ENCODE measurements around the gene SRPK1.
A peak's percentile ranks its signal among the peaks of the same experiment; 100 is the strongest.
"Not testable (repeated sequence)": the region's sequence is repeated elsewhere in the genome, so short reads cannot be mapped to it uniquely, and the experiment has no call there.

The SRPK1 gene

DNA sequence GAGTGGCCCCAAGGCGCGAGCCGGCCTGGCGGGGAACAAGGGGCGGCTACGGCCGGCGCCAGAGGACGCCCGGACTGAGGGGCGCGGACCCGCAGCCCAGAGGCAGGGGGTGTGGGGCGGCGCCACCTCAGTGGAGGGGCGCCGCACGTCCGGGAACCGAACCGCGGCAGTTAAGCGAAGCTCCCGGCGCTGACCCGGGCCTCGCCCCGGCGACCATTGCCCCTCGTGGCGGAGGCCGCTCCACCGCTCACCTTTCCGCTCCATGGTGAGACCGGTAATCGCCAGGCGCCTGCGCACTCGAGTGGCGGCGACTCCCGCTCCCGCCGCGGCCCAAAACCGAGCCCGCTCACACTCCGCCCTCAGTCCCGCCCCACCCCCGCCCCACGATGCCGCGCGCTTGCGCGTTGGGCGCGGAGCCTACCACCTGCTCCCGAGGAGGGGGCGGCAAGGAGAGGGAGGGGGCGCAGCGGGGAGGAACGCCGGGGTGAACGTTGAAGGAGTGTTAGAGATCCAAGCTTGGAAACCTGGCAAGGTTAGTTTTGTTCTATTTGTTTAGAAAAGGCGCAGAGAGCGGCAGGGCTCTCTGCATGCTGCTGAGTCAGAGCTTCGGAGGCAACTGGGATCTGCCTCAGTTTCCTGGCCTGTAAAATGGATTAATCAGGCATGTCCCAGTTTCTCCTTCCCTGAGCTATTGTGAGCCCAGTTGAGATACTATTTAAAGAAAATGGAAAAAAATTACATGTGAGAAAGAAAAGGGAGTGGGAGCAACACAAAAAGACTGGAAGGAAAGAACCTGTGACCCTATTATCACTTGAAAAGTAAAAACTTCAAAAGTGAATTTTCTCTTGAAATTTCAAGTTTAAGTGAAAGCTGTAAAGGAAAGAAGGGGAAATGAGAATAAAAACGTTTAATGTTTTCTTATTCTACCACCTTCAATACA is at the start of gene SRPK1:
TSS of gene SRPK1 (minus strand) at position 306 of the 940 bp plus-strand sequence. CDS start at position 264, 42 bp downstream.
- peak; percentile 93 for DNase-seq (ENCODE audit: low spot score)

DNA sequence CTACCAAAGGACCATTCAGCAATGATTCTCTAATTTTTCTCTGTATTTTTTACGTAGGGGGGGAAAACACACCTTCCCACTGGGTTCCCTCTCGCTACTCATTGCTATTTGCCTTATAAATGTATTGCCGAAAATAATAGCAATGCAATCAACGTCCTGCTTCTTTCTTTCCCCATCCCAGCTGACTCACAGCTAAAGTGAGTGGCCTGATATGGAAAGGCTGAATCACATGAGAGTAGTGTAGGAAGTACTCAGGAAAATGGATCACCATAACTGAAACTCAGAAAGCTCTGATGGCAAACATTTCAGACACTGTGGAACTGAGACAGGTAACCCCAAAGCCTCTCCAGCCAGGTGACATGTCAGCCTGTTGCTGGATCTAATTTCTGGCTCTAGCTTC is 49.3 kb upstream of the SRPK1 start:
- DNase-seq (ENCODE audit: low spot score), result peak; percentile 32

DNA sequence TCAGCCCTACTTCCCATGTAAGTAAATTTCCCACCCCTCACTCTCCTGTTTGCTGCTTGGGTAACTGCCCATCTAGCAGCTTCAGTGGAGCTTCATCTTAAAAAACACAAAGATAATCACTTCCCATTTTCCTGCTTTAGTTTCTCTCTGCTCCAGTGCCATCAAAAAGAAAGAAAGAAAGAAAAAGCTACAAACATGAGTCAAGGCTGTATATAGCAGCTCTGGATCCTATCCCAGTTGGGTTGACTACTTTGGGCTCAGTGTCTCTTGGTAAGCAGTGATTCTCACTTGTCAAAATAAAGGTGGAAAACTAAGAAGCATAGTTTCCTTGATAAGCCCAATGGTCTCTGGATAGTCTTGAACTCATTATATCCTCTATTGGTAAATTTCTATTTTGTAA is 48.7 kb upstream of the SRPK1 start:
- DNase-seq (ENCODE audit: low spot score), result no peak

DNA sequence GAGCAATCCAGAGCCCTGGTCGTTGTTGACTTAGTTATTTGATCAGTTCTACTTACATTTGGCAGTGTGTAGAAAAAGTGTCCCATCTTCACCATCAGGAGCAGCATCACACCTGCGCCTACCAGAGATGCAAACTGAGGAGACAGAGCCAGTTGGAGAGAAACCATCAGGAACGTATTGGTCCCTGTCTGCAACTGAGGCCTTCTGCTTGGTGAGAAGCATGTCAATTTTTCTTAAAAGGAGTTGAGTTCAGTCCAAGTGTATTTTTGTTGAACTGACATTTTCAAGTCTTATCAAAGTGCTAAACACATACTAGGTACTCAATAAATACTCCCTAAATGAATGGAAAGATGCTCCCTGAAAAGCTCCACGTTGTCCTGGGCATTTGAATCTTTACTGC is 47.9 kb upstream of the SRPK1 start:
- DNase-seq (ENCODE audit: low spot score), result no peak

DNA sequence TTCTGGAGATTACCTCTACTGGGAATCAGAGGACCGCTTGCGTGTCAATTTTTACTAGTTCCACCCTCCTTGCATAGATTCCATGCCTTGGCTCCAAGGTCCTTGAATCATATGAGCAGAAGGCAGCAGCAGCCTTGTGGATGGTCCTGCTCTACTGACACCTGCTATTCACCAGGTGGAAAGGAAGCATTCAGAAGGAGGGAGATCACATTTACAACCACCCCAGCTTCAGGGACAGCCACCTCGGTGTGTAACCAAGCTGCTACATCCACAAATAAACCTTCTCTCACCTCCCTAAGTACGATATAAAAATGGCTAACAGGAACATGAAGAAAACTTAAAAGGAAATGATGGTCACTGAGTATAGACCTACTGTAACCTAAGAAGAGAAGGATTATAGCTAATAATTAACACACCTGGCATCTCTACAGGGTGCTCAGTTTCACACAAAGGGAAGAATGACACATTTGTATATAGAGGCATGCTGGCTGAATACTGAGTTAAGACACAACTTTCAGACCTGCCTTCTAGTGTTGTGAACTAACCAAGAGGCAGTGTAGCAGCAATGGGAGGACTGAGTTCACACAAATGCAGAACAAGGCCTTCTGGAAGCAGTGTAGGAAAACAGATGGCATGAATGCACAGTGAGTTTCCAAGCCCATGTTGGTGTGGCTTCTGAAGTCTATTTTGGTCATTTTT is 46.3 kb upstream of the SRPK1 start:
- DNase-seq (ENCODE audit: low spot score), result no peak

DNA sequence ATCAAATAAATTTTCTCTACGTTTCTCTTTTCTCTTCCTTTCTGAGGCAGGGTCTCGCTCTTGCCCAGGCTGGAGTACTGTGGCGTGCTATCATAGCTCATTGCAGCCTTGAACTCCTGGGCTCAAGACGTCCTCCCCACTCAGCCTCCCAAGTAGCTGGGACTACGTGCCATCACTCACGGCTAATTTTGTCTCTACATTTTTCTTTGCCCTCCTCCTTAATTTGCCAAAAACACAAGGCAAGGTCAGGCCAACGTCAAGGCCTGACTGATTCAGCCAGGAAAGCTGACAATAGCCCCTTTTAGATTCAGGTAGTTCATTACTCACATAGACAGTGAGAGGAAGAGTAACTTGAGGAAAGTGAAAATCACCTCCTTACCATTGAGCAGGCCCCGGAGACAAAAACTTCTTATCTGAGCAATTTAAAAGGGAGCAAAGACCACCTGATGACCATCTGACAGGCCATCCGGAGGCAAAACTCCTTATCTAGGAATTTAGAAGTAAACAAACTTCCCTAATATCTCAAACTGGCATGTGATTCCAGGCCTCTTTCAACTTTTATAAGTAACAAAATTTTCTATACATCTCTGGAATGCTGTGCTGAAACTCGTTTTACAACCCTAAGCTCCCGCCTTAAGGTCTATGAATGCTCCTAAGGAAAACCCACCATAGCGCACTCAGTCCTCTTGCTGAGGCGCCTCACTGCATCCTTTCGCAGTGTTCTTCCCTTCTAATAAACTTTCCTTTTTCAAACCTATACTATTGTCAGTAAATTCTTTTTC is 42.1 kb upstream of the SRPK1 start:
- no peak for DNase-seq (ENCODE audit: low spot score)

DNA sequence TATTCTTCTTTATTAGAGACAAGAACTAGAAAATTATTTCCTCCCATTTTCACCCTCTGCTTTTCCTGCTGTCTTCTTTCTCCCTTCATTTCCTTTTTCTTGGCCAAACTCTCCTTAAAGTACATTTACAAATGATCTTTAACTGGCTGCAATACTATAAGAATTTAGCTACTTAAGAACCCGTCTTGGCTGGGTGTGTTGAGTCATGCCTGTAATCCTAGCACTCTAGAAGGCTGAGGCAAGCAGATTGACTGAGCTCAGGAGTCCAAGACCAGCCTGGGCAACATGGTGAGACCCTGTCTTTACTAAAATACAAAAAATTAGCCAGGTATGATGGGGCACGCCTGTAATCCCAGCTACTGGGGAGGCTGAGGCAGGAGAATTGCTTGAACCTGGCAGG is 39.3 kb upstream of the SRPK1 start:
- no peak for DNase-seq (ENCODE audit: low spot score)

DNA sequence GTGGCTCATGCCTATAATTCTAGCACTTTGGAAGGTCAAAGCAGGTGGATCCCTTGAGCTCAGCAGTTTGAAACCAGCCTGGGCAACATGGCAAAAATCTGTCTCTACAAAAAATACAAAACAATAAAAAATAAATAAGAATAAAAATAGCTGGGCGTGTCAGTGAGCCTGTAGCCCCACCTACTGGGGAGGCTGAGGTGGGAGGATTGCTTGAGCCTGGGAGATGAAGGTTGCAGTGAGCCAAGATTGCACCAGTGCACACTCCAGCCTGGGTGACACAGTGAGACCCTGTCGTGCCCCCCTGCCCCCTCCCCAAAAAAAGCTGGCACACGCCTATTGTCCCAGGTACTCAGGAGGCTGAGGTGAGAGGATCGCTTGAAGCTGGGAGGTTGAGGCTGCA is 35.1 kb upstream of the SRPK1 start:
- no peak for DNase-seq (ENCODE audit: low spot score)

DNA sequence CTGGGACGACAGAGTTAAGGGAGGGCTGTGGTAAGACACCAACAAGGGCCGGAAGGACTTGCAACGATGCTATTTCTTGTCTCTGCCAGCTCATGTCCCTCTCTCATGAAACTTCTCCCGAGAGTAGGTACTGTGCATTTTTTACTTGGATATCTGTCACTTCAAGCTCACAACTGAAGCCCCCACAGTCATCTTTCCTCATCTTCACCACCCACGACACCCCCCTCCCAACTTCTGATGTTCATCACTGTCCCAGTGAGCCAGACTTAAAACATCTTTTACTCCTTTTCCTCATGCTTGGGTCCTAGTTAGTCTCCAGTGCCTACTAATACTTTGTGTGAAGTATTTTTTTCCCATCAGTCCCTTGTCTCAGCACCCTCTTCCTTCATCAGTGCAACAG is 34.6 kb upstream of the SRPK1 start:
- no peak for DNase-seq (ENCODE audit: low spot score)

DNA sequence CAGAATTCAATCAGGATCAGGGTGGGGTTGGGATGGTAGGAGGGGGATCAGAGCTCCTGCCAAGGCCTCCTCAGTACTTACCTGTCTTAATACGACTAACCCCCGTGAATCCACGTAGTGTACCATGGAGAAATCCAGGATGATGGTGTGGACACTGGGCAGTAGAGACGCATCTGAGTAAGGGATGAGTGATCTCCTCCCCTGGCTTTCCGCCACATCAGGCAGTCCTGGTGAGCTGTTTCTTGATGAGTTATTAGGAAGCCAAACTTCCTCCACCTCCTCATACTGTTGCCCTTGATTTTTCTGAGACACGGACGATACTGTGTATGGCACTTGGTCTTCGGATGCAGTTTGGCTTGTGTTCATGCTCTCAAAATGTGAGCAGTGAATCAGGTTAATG is 34.2 kb upstream of the SRPK1 start:
- DNase-seq (ENCODE audit: low spot score), result no peak

DNA sequence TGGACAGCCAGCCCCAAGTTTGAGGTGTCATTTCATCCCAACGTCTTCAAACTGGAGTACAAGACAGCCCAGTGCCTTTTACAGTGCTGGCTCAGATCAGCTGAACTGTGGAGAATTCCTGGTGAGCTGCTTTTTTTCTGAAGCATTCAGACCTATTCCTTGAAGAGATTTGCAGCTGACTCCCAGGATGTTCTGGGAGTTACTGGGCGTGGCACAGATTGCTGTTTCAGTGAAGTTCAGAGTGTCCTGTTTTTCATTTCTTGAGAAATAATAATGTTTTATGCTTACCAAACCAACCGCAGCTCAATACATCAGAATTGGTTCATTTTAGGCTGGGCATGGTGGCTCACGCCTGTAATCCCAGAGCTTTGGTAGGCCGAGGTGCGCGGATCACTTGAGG is 33.4 kb upstream of the SRPK1 start:
- DNase-seq (ENCODE audit: low spot score), result no peak

DNA sequence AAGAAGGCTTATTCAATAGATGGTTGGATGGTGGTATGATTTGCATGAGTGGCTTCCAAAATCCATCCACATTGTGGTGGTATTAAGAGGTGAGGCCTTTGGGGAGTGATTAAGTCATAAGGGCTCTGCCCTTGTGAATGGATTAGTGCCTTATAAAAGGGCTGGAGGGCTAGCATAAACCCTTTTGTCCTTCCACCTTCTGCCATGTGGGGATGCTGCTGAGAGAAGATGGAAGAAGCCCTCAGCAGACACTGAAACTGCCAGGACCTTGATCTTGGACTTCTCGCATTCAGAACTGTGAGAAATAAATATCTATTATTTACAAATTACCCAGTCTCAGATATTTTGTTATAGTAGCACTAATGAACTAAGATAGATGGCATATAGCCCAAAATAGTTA is 27.8 kb upstream of the SRPK1 start:
- no peak for DNase-seq (ENCODE audit: low spot score)

DNA sequence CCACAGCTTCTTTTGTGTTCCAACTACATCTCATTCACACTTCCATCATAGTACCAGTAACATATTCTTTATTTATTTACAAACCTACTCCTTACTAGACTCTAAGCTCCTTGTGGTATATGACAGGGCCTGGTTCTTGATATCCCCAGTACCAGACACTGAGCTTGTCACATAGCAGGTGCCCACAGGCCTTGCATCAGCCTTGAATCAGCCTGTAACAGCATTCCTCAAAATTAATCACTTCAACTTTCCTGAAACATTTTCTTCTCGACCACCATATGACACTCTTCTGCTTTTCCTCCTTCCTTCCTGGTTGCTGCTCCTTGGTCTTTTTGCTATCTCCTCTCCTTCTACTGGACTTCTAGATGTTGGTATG is 24.7 kb upstream of the SRPK1 start:
- no peak for DNase-seq (ENCODE audit: low spot score)

DNA sequence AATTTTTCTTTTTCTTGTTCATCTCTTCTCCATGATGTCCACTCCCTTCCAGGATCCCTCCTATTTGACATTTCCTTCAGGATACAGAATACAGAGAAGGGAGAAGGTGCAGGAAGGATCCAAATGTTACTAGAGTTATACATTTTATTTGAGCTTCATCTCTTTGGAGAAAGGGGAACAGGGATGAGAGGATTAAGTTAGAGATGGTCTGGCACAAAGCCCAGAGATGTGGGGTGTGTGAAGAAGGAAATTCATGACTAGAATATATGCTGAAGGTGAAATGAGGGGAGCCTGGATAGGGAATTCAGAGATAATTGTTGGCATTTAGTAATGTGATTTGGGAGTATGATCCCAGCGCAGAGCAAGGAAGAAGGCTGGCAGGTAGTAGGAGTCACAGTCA is 22.5 kb upstream of the SRPK1 start:
- DNase-seq (ENCODE audit: low spot score), result no peak

DNA sequence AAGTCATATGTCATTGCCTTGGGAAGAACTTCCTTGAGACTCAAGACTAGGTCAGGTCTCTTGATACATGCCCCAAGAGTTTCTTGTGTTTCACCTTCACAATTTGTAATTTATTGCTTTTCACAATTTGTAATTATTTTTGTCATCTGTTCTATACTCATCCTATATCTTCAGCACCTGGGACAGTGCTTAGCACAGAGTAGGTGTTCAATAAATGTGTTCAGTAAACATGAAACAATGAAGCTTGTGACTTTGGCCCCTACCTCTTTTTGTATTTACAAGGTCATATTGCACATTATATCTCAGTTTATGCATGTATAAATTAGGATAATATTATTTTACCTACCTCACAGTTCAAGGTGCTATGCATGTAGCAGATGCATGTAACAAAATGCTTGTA is 21.5 kb upstream of the SRPK1 start:
- no peak for DNase-seq (ENCODE audit: low spot score)

DNA sequence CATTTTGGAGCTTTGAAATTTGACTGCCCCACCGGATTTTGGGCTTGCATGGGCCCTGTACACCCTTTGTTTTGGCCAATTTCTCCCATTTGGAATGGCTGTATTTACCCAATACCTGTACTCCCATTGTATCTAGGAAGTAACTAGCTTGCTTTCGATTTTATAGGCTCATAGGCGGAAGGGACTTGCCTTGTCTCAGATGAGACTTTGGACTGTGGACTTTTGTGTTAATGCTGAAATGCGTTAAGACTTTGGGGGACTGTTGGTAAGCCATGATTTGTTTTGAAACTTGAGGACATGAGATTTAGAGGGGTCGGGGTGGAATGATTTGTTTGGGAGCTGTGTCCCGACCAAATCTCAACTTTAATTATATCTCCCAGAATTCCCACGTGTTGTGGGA is 20.3 kb upstream of the SRPK1 start:
- DNase-seq (ENCODE audit: low spot score), result not testable (repeated sequence)

DNA sequence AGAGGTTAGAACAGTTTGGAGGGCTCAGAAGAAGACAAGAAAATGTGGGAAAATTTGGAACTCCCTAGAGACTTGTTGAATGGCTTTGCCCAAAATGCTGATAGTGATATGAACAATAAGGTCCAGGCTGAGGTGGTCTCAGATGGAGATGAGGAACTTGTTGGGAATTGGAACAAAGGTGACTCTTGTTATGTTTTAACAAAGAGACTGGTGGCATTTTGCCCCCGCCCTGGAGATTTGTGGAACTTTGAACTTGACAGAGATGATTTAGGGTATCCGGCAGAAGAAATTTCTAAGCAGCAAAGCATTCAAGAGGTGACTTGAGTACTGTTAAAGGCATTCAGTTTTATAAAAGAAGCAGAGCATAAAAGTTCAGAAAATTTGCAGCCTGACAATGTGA is 19.1 kb upstream of the SRPK1 start:
- DNase-seq (ENCODE audit: low spot score), result not testable (repeated sequence)

DNA sequence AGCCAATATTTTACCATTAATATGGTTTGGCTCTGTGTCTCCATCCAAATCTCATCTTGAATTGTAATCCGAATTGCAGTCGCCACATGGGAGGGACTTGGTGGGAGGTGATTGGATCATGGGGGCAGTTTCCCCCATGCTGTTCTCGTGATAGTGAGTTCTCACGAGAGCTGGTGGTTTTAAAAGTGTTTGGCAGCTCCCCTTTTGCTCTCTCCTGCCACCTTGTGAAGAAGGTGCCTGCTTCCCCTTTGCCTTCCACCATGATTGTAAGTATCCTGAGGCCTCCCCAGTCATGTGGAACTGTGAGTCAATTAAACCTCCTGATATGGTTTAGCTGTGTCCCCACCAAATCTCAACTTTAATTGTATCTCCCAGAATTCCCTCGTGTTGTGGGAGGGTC is 18.4 kb upstream of the SRPK1 start:
- not testable (repeated sequence) for DNase-seq (ENCODE audit: low spot score)

DNA sequence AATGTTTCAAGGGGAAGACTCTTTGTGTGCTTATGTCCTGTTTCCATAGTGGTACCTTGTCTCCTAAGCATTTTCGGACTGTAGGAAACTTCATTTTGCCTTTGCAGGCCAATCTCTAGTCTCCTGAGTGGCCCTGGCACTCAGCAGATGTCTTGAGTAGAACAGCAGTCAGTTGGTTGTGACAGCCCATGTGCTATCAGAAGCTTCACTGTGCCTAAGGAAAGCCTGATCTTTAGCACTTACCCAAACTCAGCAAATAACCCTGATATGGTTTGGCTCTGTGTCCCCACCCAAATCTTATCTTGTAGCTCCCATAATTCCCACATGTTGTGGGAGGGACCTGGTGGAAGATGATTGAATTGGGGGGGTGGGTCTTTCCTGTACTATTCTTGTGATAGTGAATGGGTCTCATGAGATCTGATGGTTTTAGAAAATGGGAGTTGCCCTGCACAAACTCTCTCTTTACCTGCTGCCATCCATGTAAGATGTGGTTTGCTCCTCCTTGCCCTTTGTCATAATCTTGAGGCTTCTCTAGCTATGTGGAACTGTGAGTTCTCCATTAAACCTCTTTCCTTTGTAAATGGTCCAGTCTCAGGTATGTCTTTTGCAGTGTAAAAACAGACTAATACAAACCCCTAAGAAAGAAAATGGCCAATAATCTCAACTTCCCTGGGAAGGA is 15.9 kb upstream of the SRPK1 start:
- DNase-seq (ENCODE audit: low spot score), result no peak

DNA sequence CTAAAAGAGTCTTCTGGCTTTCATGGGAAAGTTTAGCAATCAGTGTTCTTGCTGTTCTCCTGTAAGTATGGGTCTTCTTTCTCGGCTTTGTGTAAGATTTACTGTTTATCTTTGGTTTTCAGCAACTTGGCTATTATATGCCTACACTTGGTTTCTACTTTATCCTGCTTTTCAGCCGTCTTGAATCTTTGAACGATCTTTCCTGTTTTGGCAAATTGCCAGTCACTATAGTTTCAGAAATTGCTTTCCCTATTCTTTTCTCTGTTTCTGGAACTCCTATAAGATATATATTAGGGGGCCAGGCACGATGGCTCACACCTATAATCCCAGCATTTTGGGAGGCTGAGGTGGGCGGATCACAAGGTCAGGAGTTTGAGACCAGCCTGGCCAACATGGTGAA is 14.6 kb upstream of the SRPK1 start:
- no peak for DNase-seq (ENCODE audit: low spot score)

DNA sequence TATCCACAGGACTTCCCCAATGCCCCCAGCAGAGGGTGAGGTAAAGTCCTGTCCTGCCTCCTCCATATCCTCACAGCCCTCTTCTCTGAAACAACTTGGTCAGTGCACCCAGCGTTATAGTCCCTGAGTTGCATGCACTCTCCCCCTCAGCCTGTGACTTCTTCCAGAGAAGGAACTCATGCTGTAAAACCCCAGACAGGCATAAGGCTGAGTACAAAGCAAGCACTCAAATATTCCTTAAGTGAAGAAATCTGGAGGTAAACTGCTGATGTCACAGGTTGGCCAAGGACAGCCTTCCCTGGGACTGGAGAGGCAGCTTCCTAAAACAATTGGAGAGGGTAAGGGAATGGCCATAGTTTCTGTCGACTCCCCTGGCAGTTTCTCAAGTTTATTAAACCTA is 12.9 kb upstream of the SRPK1 start:
- no peak for DNase-seq (ENCODE audit: low spot score)

DNA sequence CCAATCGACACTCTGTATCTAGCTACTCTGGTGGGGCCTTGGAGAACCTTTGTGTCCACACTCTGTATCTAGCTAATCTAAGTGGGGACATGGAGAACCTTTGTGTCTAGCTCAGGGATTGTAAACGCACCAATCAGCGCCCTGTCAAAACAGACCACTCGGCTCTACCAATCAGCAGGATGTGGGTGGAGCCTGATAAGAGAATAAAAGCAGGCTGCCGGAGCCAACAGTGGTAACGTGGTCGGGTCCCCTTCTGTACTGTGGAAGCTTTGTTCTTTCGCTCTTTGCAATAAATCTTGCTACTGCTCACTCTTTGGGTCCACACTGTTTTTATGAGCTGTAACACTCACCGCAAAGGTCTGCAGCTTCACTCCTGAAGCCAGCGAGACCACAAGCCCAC is 11.0 kb upstream of the SRPK1 start:
- not testable (repeated sequence) for DNase-seq (ENCODE audit: low spot score)

Data from hepatic stellate cell (primary cell).